NOMO-1 treated with DMSO at 0.1 percent for 48 hours (cell line): ENCODE measurements around the gene EIF3A.
"Not testable (repeated sequence)": the region's sequence is repeated elsewhere in the genome, so short reads cannot be mapped to it uniquely, and the experiment has no call there.

Source experiments
- DNase-seq: peaks from one replicate; lab custom pipeline; 2025; ENCODE audit not compliant: unreplicated experiment; lab: John Stamatoyannopoulos, UW

Gene EIF3A

DNA sequence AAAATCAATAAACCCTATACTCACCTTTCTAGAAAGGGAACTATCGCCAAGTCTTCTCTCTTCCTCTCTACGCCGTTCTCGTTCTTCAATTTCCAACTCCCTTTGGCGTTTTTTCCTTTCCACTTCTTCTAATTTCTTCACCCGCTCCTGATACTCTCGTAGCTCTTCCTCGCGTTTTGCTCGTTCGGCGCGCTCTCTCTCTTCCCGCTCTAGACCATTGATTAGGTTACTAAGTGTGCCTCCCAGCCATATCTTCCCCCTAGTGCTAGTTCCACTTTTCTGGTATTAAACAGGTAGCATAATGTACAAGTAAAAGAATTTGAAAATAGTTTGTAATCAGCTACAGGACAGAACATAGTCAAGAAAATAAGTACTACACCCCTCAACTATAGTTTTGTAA lies 30.8 kb downstream of the EIF3A start:
- no peak for DNase-seq

- no peak for DNase-seq
Measured at GRCh38 chr10:119049361-119049760, 31.3 kb downstream of the EIF3A start.

DNA sequence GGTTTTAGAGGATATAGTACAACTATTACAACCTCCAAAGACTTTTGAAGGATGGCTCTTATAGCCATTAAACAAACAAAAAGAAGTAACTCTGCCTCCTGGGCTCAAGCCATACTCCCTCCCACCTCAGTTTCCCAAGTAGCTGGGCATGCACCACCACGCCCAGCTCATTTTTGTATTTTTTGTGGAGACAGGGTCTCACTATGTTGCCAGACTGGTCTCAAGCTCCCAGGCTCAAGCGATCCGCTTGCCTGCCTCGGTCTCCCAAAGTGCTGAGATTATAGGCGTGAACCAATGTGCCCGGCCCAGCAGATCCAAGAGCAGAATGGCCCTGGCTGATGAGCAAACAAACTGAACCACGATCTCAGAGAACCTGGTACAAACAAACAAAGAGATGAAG lies 35.1 kb downstream of the EIF3A start:
- no peak for DNase-seq

- no peak for DNase-seq
Measured at GRCh38 chr10:119042169-119042568, 38.4 kb downstream of the EIF3A start.

DNA sequence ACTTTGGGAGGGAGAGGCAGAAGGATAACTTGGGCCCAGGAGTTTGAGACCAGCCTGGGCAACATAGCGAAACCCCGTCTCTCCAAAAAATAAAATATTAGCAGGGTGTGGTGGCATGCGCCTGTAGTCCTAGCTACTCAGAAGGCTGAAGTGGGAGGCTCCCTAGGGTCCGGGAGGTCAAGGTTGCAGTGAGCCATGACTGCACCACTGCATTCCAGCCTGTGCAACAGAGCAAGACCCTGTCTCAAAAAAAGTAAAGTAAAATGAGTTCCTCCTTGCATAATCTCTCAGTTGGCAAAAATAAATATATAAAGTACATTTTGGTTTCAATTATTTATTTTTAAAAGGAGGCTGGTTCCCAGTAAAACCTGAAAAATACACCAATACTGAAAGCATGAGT lies 39.3 kb downstream of the EIF3A start:
- DNase-seq: no peak

GRCh38 chr10:119039161-119039560 lies 41.5 kb downstream of the EIF3A start:
- DNase-seq: no peak

DNA sequence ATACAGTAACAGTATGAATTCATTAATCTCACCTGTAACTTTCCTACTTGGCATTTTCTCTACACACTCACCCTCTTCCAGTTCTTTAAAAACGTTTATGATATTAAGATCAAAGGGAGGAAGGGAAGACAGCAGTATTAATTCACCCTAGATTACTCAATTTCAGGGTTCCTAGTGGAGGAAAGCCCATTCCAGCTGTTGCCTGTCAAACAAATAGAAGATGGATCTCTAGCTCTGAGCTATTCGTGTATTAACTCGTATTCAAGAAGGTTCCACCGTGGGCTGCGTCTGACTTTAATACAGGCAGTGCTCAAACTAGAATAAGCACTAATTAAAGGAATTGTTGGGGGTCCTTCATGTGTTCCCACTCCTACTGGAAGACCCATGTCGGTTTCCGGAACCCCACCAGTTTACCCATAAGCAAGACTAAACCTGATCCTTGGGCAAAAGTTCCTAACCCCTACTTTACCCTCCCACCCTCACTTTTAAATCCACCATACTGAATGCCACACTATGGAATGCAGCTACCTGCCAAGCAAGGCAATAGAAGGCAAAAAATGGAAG lies 49.0 kb downstream of the EIF3A start:
- DNase-seq: no peak

DNA sequence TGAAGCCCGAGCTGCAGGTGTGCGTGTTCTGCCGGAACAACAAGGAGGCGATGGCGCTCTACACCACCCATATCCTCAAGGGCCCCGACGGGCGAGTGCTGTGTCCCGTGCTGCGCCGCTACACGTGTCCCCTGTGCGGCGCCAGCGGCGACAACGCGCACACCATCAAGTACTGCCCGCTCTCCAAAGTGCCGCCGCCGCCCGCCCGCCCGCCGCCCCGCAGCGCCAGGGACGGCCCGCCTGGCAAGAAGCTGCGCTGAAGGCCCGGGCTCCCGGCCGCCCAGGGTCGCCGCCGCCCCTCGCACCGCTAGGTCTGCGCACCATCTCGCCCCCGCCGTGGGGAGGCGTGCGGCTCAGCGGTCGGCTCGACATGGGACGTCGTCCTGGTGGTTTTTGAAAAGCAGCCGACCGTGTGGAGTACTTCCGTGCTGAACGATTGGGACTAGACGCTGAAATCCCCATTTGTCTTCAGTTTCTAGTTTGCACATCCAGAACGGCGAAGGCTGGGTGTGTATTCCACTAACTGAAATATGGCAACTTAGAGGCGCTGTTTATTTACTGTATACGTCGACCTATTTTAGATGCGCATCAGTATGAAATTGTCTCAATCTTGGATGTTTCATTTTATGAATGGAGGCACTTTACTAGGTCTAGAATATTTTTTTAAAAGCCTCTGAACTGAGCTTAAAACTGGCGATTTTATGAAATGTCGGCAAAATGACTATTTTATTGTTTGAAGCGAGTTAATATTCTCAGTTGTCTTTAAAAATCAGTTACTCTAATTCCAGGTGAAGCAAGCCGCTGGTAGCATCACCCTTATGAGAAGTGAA lies 50.0 kb downstream of the EIF3A start:
- peak; percentile 65 for DNase-seq

DNA sequence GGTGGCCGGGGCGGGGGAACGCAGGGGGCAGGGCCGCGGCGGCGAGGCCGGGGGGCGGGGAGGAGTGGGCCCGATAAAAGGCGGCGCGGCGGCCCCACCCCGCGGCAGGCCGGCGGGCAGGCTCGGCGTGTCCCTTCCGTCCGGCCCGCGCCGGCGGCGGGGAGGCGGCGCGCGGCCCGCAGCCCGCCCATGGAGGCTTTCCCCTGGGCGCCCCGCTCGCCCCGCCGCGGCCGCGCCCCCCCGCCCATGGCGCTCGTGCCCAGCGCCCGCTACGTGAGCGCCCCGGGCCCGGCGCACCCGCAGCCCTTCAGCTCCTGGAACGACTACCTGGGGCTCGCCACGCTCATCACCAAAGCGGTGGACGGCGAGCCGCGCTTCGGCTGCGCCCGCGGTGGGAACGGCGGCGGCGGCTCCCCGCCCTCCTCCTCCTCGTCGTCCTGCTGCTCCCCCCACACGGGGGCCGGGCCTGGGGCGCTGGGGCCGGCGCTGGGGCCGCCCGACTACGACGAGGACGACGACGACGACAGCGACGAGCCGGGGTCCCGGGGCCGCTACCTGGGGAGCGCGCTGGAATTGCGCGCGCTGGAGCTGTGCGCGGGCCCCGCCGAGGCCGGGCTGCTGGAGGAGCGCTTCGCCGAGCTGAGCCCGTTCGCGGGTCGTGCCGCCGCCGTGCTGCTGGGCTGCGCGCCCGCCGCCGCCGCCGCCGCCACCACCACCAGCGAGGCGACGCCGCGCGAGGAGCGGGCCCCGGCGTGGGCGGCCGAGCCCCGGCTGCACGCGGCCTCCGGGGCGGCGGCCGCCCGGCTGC lies 50.8 kb downstream of the EIF3A start, which contains the start of gene NANOS1:
NANOS1 (plus strand) TSS at position 102 of the 808 bp plus-strand sequence; CDS start at position 190, 88 bp downstream.
- DNase-seq: no peak

- DNase-seq: peak; percentile 75
Measured at GRCh38 chr10:119028900-119029612, 51.6 kb downstream of the EIF3A start.

- DNase-seq: not testable (repeated sequence)
Measured at GRCh38 chr10:119028445-119028899, 52.1 kb downstream of the EIF3A start.

DNA sequence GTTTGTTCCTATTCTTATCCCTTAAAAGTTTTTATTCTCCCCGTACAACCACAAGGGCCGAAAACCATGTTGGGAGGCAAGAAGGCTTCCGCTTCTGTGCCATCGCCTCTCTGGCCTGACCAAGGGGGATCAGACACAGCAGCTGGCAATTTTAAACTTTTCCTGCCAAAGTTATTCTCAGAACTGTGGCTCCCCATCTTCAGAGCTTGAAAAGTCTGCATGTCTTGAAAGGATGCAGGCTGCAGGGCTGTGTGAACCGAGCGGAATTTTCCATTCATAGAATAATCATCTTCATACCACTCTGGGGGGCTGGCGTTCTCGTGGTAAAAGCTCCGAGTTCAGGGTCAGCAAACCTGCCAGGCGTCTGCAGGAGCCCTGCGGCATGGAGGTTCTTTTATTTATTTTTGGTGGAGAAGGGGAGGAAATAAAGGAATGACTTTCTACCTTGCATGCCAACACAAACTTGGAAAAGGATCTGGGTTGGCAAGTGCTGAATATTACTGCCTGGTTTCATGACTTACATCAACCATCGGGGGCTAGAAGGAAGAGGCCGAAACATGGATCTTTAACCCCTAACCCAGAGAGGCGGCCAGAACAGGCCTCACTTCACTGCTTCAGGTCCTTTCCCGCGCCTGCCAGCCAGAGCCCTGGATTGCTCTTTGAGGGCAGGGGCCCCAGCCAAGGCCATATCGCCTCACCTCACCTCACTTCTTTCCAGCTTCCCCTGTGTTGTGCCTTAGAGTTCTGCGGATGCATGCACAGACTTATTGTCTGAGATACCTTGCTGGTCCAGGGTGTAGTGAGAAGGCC lies 54.1 kb downstream of the EIF3A start:
- no peak for DNase-seq

- DNase-seq: no peak
Measured at GRCh38 chr10:119025776-119026175, 54.8 kb downstream of the EIF3A start.

DNA sequence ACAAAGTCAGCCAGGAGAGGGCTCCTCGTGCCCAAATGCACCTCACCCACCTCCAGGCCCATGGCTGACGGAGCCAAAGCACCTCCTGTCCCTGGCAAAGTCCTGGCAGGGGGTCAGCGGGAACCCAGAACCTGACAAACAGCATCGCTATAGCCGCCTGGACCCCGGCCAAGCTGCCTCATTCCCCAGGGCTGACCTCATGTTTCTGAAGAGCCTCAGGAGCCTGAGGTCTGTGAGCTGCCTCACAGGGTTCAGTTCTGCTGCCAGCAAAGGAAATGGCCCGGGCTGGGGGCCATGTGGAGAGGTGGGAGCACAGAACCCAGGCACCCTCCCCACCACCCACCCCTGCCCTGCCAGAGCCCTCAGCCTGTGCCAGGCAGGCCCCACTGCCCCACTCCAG lies 55.3 kb downstream of the EIF3A start:
- DNase-seq: no peak

GRCh38 chr10:119024882-119025281 lies 55.7 kb downstream of the EIF3A start:
- no peak for DNase-seq

DNA sequence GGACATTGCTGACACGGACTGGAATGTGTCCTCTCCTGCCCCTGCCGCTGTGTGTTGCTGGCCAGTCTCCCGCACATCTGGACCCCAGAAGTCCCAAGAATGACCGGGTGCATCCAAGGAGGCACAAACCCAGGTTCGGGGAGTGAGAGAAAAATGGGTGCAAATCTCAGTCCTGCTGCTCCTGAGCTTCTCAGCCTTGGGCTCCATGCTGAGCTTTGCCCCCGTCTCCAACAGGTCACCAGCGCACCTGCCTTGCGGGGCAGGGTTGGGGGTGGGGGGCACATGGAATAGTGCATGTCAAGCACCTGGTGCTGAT lies 57.1 kb downstream of the EIF3A start:
- no peak for DNase-seq

DNA sequence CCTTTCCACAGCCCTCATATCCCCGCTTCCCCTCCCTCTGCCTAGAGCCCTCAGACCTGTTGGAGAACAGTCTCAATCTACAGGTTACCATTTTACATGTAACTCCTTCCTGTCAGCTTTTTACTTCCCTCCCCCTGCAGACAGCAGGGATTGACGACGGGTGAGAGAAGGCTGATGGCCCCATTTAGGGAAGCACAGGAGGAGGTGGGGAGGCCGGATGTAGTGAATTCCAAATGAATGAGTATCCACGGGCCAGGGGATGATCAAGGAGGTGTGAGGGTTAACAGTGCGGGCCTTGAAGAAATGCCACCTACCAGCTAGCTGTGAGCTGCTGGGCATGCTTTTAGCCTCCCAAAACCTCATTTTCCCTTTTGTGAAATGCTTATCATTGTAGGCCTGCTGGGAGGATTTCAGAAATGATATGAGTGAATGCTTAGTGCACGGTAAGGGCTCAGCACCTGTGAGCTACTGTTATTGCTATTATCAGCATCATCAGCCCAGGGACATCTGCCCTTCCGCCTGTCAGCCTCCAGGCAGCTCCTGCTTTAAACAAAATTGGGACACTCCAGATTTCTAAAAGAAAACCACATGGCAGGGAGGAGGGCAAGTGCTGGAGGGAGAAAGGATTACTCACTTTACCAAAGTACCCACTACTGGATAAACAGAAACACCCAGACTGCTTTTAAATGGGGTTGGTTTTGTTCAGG lies 57.6 kb downstream of the EIF3A start:
- DNase-seq: no peak

- DNase-seq: no peak
Measured at GRCh38 chr10:119020627-119020946, 60.0 kb downstream of the EIF3A start.

DNA sequence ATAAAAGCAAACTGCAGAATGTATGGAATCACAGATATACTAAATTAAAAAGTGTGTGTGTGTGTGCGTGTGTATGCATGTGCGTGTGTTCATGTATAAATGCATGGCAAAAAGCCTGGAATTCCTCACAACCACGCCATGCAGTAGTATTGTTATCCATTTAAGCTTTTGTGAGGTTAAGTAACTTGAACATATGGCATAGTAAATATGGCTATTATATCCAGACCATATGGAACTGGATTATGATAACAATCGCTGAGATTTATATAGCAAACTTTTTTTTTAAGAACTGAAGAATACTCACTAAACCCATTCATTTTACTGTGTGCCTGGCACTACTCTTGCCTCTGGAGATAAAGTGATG lies 73.4 kb downstream of the EIF3A start:
- DNase-seq: no peak
